RPMI8226 (cell line): ENCODE data around the gene CLMP.
A peak's percentile ranks its signal among the peaks of the same experiment; 100 is the strongest.

ENCODE experiments used
- DNase-seq: peaks from one replicate; pipeline ENCODE4 v3.0.0-alpha.2; 2015

The CLMP gene

GRCh38 chr11:123187665-123188507 is 7.2 kb downstream of the CLMP start:
- DNase-seq = no peak

GRCh38 chr11:123187248-123187647 is 7.8 kb downstream of the CLMP start:
- no peak for DNase-seq

GRCh38 chr11:123186286-123186685 is 8.8 kb downstream of the CLMP start:
- DNase-seq = no peak

GRCh38 chr11:123185326-123185725 is 9.7 kb downstream of the CLMP start:
- DNase-seq = no peak

- DNase-seq = no peak
Measured at GRCh38 chr11:123184531-123184930, 10.5 kb downstream of the CLMP start.

- no peak for DNase-seq
Measured at GRCh38 chr11:123183391-123184099, 11.5 kb downstream of the CLMP start.

GRCh38 chr11:123181767-123182500 is 13.1 kb downstream of the CLMP start:
- no peak for DNase-seq

- no peak for DNase-seq
Measured at GRCh38 chr11:123181075-123181474, 14.0 kb downstream of the CLMP start.

GRCh38 chr11:123180574-123180973 is 14.5 kb downstream of the CLMP start:
- no peak for DNase-seq

- no peak for DNase-seq
Measured at GRCh38 chr11:123180166-123180565, 14.9 kb downstream of the CLMP start.

GRCh38 chr11:123179586-123179985 is 15.5 kb downstream of the CLMP start:
- DNase-seq = no peak

- DNase-seq = no peak
Measured at GRCh38 chr11:123178186-123178585, 16.9 kb downstream of the CLMP start.

GRCh38 chr11:123176785-123177184 is 18.3 kb downstream of the CLMP start:
- no peak for DNase-seq

- no peak for DNase-seq
Measured at GRCh38 chr11:123174196-123175183, 20.6 kb downstream of the CLMP start.

- no peak for DNase-seq
Measured at GRCh38 chr11:123173856-123174186, 21.2 kb downstream of the CLMP start.

- DNase-seq = no peak
Measured at GRCh38 chr11:123173040-123173855, 21.8 kb downstream of the CLMP start.

- no peak for DNase-seq
Measured at GRCh38 chr11:123170929-123171328, 24.1 kb downstream of the CLMP start.

- no peak for DNase-seq
Measured at GRCh38 chr11:123169821-123170220, 25.2 kb downstream of the CLMP start.

- no peak for DNase-seq
Measured at GRCh38 chr11:123168955-123169484, 26.0 kb downstream of the CLMP start.

- DNase-seq = no peak
Measured at GRCh38 chr11:123168241-123168640, 26.8 kb downstream of the CLMP start.

- DNase-seq = peak; percentile 23
Measured at GRCh38 chr11:123166071-123166559, 28.9 kb downstream of the CLMP start.
